ENCODE results near the gene GLS2.
"Not testable (repeated sequence)": the region's sequence is repeated elsewhere in the genome, so short reads cannot be mapped to it uniquely, and the experiment has no call there.

GLS2 gene

DNA sequence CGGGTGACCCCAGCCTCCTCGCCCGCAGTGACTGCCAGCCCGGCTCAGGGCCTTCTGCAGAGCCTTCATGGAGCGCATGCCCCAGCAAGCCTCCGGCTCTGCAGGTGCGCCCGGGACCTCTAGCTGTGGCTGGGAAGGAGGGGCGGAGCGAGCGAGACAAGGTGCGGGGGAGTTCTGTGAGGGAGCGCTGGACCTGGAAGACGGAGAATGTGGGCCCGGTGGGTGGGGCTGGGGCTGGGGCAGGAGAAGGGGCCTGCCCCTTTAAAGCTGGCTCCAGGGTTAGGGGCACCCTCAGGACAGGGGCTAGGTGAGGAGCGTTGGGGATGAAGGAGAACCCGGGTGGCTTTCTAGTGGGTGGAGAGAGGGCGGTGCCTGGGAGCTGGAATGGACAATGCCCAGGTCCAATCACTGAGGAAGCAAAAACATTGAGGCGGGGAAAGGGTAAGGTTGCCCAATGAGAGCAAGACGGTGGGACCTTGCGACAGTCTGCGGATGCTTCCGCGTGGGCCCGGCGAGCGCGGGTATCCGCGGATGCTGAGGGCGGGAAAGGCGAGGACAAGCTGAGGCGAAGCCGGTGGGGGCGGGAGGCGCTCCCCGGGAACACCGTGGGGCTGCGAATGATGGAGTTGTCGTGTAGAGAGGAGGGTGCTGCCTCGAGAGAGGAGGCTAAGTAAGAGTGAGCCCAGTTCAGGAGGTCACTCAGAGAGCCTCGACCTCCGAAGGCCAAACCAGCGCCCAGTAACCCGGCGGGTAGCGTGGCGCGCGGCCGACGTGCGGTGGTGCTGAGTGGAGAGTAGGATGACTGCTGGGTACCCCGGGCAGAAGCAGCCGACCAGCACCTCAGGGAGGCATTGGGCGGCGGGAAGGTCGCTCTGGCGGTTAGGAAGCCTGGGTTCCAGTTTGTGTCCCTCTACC is at the start of gene GLS2:
Gene GLS2, minus strand, starts transcription at position 121 of the 915 bp plus-strand sequence. Its CDS starts 43 bp downstream, at position 78.
- no peak for DNase-seq (ENCODE audit: low read depth)

DNA sequence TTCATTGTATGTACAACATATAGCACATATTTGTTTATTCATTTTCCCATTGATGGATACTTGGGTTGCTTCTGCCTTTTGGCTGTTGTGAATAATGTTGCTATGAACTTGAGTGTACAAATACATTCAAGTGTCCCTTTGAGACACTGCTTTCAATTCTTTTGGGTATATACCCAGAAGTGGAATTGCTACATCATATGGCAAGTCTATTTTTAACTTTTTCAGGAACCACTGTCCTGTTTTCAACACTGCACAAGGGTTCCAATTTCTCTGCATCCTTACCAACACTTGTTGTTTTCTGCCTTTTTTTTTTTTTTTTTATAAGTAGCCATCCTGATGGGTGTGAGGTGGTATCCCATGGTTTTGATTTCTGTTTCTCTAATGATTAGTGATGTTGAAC is 49.6 kb upstream of the GLS2 start:
- no peak for DNase-seq (ENCODE audit: low read depth)

DNA sequence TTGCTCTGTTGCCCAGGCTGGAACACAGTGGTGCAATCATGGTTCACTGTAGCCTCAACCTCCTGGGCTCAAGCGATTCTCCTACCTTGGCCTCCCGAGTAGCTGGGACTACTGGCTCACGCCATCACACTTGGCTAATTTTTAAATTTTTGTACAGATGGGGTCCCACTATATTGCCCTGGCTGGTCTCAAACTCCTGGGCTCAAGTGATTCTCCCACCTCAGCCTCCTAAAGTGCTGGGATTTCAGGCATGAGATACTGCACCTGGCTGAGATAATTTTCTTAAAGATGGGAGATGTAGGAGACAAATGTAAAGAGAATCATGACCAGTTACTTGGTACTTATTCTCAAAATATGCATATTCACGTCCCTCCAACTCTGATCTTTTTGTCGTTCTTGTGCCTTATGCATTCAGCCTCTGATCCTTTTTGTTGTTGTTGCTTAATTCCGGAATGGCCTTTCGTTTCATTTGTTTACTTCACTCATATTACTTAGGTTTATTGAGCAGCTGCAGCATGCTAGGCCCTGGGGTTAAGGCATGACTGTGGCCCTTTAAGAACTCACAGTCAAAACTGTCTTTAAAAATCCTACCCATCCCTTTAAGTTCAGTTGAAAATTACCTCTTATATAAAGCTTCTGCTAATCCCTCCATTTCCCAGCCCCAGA is 42.6 kb upstream of the GLS2 start:
- no peak for DNase-seq (ENCODE audit: low read depth)

DNA sequence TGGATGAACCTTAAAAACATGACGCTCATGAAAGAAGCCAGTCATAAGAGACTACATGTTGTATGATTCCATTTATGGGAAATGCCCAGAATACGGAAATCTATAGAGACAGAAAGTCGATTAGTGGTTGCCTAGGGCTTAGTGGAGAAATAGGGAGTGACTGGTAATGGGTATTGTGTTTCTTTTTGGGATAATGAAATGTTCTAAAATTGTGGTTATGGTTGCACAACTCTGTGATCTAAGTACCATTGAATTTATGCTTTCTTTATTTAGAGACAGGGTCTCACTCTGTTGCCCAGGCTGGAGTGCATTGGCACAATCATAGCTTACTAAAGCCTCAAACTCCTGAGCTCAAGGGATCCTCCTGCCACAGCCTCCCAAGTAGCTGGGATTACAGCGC is 41.7 kb upstream of the GLS2 start:
- DNase-seq (ENCODE audit: low read depth), result no peak

DNA sequence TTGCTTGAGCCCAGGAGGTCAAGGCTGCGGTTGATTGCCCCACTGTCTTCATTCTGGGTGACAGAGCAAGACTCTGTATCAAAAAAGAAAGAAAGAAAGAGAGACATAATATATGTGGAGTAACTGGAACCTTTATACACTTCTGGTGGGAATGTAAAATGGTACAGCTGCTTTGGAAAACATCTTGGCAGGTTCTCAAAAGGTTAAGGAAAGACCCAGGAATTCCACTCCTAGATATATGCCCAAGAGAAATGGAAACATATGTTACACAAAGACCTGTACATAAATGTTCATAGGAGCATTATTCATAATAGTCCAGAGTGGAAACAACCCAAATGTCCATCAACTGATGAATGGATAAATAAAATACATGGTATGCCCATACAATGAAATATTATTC is 40.9 kb upstream of the GLS2 start:
- no peak for DNase-seq (ENCODE audit: low read depth)

DNA sequence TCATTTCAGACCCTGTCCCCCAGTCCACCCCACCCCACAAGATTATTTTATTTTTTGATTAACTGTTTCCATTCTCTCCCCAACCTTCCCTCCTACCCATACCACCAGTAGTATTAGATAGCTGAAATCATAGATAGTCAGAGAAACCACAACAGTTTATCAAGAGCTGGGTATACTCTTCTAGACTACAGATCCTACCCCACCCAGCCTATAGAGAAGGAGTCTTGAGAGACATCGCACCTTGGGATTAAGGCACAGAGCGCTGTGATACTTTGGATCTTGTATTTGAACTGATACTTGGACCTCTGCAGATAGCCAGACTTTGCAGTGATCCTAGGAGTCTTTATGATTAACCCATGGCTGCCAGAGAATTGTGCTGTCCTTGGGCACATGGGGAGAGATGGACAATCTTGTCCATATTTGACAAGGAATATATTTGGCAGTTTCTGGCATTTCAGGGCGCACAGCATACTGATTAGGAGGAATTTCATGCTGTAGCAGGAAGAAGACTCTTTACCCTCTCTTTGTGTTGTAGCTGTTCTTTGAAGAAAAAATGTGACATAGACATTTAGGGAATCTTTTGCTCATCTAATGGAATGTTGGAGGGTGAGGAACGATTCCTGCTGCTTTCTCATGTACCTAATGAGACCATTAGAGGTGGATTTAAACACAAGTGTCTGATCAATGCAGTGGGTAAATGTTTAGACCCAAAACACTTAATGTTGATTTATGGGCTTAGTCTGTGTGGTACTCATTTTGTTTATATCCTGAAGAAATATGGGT is 34.6 kb upstream of the GLS2 start:
- DNase-seq (ENCODE audit: low read depth), result no peak

DNA sequence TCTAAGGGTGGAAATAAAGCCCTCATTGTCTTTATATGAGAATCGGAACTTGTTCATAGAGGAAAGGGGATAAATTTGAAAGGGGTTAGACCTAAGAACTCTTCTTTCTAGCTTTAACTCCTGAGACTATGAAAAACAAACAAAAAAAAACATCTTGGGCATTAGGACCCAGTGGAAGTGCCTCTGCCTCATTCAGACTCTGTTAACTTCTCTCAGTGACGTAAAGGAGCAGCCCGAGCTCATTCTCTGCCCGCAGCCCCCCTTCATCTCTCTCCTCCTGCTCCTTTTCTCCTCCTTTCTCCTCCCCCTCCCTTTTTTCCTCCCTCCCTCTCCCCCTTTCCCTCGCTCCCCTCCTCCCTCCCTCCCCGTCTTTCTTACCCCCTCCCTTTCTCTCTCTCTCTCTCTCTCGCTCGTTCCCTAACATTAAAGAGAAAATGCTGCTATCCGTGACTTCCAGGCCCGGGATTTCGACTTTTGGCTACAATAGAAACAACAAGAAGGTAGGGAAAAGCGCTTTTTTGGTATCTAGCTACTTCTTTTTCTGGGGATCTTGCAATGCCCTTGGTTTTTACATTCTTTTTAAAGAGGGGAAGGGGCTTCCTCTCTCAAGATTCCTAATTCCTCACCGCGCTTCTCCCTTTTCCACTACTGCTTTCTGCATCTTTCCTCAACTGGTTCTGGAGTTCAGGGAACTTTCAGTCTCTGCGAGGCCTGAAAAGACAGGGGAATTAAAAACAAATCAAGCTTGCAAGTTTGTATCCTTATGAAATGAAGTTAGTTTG is 33.8 kb upstream of the GLS2 start, which contains the start of gene RBMS2:
Gene RBMS2, plus strand, starts transcription at position 231 of the 782 bp plus-strand sequence. Its CDS starts 204 bp downstream, at position 435.
- DNase-seq (ENCODE audit: low read depth), result peak; percentile 12

DNA sequence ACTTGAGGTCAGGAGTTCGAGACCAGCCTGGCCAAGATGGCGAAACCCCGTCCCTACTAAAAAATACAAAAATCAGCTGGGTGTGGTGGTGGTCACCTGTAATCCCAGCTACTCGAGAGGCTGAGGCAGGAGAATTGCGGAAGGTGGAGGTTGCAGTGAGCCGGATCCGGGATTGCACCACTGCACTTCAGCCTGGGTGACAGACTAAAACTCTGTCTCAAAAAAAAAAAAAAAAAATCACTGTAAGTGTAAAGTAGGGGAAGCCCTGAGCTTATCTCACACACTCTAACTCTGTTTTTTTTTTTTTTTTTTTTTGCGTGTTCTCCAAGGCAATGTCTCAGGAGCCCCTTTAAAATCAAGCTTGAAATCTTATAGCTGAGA is 33.2 kb upstream of the GLS2 start:
- no peak for DNase-seq (ENCODE audit: low read depth)

DNA sequence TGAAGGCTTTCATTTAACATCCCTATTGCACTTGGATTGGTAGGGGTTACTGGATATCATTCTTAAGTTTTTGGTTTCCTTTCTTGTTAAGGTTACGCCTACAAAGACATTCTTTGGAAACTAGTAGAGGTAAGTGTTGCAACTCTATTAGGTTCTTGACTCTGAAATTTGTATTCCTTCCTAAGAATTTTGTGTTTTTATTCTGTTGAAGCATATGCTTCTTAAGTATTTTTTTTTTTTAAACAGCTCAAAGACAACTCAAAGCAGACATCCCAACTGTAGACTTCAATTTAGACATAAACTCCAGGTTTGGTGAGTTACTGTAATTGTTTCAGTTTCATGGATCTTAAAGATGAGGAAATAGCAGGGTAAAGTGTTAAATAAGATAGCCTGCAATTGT is 32.5 kb upstream of the GLS2 start:
- DNase-seq (ENCODE audit: low read depth), result no peak

DNA sequence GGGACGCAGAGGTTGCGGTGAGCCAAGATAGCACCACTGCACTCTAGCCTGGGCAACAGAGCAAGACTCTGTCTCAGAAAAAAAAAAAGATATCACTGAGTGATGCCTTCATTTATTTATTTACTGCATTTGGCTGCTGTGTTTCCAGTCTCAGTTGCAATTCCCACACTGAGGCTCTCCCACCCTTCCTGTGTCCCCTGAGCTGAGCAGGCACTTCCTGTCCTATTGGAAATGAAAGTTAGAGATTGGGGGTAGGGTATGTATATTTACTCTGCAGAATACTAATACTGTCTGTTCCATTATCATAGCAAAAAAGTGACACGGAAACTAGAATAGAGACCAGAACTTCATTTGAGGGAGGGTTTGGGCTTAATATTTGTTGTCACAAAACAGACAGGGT is 32.1 kb upstream of the GLS2 start:
- no peak for DNase-seq (ENCODE audit: low read depth)

DNA sequence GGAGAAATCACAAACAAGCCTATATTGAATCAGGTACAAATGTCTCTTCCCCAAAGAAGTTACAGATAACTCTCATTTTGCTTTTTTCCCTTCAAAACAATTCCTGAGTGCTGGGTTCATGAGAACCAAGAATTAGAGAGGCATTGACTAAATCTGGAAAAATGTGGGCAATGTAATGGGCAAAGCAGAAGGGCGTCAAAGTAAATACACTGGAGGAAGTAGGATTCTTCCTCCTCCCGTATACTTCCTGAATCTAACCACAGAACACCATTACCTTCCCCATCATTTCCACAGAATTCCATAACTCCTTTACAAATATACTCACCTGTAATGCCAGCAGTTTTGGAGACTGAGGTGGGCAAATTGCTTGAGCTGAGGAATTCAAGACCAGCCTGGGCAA is 30.6 kb upstream of the GLS2 start:
- DNase-seq (ENCODE audit: low read depth), result no peak

DNA sequence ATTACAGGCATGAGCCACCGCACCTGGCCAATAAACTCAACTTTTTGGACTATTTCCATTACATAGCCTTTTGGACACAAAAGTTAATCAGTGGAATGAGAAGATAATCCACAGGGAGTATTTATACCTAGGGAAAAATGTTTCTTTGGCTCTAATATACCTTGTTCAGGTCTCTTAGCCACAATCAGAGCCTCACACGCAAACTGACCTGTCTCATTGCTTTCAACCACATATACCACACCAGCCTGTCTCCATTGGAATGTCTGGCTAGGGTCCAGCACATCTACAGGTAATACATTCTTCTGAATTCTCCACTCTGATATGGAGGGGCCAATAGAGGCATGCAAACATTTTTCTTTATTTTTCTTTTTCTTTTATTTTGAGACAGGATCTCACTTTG is 29.9 kb upstream of the GLS2 start:
- DNase-seq (ENCODE audit: low read depth), result no peak

DNA sequence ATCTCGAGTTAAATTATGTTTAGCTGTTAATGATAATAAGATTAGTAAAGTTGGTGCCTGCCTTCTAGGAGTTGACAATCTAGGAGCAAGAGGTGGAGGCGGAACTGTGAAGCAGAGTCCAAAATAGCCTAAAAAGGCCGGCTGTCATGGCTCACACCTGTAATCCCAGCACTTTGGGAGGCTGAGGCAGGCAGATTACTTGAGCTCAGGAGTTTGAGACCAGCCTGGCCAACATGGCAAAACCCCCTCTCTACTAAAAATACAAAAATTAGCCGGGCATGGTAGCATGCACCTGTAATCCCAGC is 26.0 kb upstream of the GLS2 start:
- DNase-seq (ENCODE audit: low read depth), result not testable (repeated sequence)

DNA sequence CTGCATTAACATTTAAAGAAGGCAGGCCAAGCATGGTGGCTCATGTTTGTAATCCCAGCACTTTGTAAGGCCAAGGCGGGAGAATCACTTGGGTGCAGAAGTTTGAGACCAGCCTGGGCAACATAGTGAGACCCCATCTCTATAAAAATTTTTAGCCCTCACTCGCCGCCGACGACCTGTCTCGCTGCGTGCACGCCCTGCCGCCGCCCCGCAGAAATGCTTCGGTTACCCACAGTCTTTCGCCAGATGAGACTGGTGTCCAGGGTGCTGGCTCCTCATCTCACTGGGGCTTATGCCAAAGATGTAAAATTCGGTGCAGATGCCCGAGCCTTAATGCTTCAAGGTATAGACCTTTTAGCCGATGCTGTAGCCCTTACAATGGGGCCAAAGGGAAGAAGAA is 22.8 kb upstream of the GLS2 start:
- DNase-seq (ENCODE audit: low read depth), result no peak

DNA sequence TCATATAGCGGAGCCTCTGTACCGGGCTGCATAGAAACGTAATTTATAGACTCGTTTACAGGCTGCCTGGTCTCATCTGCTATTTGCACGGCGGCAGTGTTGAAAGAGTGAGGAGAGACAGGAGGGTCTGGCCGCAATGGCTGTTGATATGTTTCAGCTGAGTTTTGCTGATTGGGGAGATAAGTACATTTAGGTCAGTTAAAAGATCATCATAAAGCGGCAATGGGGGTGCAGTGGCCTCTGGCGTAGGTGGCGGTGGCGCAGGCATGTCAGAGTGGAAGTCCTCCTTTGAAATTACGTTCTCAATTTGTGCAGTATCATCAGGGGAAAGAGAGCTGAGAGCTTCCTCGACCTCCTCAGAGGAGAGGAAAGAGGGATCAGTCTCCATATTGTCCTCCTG is 11.9 kb upstream of the GLS2 start:
- not testable (repeated sequence) for DNase-seq (ENCODE audit: low read depth)

DNA sequence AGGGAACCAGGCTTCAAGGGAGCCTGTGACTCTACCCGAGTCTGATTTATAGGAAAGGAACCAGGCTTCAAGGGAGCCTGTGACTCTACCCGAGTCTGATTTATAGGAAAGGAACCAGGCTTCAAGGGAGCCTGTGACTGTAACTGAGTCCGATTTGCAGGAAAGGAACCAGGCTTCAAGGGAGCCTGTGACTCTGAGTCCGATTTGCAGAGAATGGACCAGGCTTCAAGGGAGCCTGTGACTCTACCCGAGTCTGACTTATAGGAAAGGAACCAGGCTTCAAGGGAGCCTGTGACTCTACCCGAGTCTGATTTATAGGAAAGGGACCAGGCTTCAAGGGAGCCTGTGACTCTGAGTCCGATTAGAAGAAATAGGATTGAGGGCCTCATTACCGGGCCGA is 11.5 kb upstream of the GLS2 start:
- not testable (repeated sequence) for DNase-seq (ENCODE audit: low read depth)

DNA sequence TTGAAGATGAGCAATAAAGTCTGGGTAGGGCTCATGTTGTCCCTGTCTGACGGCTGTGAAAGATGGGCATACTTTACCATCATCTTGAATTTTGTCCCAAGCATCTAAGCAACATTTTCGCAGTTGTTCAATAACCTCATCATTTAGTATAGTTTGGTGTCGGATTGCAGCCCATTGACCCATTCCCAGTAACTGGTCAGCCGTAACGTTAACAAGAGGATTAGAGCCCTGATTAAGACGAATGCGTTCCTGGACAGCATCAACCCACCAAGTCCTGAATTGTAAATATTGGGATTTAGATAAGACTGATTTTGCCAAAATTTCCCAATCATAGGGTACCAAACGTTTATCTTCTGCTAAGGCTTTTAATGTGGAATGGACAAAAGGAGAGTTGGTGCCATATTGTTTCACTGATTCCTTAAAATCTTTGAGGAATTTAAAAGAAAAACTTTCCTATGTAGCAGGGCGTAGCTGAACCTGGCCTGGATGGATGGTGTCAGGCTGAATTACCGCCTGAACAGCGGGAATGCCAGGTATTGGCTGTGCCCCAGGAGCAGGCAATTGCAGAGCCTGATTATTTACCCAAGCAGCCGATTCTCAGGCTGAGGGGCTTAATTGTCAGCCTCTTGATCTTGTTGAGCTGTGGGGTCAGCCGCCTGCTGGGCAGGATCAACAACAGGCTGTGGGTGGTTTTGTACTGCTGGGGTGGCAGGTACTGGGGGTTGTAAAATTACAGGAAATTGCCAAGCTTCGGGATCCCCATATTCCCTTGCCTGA is 10.4 kb upstream of the GLS2 start:
- DNase-seq (ENCODE audit: low read depth), result not testable (repeated sequence)

DNA sequence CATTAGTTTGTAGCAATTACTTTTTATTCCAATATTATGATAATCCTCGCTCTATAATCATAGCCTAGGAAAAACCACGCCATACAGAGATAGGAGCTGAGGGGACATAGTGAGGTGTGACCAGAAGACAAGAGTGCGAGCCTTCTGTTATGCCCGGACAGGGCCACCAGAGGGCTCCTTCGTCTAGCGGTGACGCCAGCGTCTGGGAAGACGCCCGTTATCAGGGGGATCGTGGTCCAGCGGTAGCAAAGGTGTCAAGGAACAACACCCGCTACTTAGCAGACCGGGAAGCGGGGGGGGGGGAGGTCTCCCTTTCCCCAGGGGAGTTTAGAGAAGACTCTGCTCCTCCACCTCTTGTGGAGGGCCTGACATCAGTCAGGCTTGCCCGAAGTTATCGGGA is 8.7 kb upstream of the GLS2 start:
- DNase-seq (ENCODE audit: low read depth), result not testable (repeated sequence)

DNA sequence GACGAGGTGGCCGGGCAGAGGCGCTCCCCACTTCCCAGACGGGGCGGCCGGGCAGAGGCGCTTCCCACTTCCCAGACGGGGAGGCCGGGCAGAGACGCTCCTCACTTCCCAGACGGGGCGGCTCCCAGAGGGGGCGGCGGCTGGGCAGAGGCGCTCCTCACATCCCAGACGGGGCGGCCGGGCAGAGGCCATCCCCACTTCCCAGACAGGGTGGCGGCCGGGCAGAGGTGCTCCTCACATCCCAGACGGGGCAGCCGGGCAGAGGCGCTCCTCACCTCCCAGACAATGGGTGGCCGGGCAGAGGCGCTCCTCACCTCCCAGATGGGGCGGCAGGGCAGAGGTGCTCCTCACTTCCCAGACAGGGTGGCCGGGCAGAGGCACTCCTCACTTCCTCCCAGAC is 6.5 kb upstream of the GLS2 start:
- not testable (repeated sequence) for DNase-seq (ENCODE audit: low read depth)

DNA sequence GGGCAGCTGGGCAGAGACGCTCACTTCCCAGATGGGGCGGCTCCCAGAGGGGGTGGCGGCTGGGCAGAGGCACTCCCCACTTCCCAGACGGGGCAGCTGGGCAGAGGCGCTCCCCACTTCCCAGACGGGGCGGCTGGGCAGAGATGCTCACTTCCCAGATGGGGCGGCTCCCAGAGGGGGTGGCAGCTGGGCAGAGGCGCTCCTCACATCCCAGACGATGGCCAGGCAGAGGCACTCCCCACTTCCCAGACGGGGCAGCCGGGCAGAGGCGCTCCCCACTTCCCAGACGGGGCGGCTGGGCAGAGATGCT is 6.1 kb upstream of the GLS2 start:
- not testable (repeated sequence) for DNase-seq (ENCODE audit: low read depth)

DNA sequence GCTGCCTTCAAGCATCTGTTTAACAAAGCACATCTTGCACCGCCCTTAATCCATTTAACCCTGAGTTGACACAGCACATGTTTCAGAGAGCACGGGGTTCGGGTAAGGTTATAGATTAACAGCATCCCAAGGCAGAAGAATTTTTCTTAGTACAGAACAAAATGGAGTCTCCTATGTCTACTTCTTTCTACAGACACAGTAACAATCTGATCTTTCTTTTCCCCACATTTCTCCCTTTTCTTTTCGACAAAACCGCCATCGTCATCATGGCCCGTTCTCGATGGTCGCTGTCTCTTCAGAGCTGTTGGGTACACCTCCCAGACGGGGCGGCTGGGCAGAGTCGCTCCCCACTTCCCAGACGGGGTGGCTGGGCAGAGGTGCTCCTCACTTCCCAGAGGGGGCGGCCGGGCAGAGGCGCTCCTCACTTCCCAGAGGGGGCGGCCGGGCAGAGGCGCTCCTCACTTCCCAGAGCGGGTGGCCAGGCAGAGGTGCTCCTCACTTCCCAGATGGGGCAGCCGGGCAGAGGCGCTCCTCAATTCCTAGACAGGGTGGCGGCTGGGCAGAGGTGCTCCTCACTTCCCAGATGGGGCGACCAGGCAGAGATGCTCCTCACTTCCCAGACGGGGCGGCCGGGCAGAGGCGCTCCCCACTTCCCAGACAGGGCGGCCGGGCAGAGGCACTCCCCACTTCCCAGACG is 5.6 kb upstream of the GLS2 start:
- not testable (repeated sequence) for DNase-seq (ENCODE audit: low read depth)

Data from CMK (cell line).